SH-SY5Y (cell line): Measurements from ENCODE around the gene RCBTB1.
A peak's percentile ranks its signal among the peaks of the same experiment; 100 is the strongest.

Experiments
- GATA2 ChIP-seq: IDR thresholded peaks from 2 replicates; pipeline ENCODE4 v1.6.1; 2011; ENCODE audit warnings: mild to moderate bottlenecking, low read depth, low read length
- GATA3 ChIP-seq: IDR thresholded peaks from 2 replicates; pipeline ENCODE4 v1.6.1; 2011; ENCODE audit warnings: low read depth, mild to moderate bottlenecking, low read length, moderate library complexity

GRCh38 chr13:49584771-49585182 lies 581 bp downstream of the RCBTB1 start:
- TF ChIP-seq GATA2 (0 out of 2 replicates have a peak, but pooled peaks have one; percentile 38), GATA3 (no peak)
